H1 (cell line): Measurements from ENCODE around the gene ZDHHC19.

Source experiments
- ATF2 ChIP-seq: IDR thresholded peaks from 2 replicates; pipeline ENCODE4 v1.6.1; 2012; ENCODE audit warnings: low read length, inconsistent platforms
- CBX8 ChIP-seq: fragments of 300-800, 300-1000 bp; sonication (generic); IDR thresholded peaks from 2 replicates; pipeline ENCODE4 v1.7.1; 2016; ENCODE audit warnings: low read depth, low read length, borderline replicate concordance
- CEBPB ChIP-seq: IDR thresholded peaks from 2 replicates; pipeline ENCODE4 v1.6.1; 2012; ENCODE audit warnings: low read depth, low read length
- CTCF ChIP-seq, 3 experiments: IDR thresholded peaks; 1 replicate in 2 of 3; 2 replicates in 1 of 3; pipeline versions ENCODE4 v1.5.1 to v1.6.1; 2011; ENCODE audit warnings: low read length in 3 of 3, mild to moderate bottlenecking in 3 of 3, inconsistent platforms in 2 of 3, low read depth in 1 of 3, moderate library complexity in 1 of 3; ENCODE audit not compliant: insufficient read depth in 1 of 3; ENCODE audit errors: control extremely low read depth in 1 of 3
- EP300 ChIP-seq, 2 experiments: IDR thresholded peaks; 1 replicate in 1 of 2; 2 replicates in 1 of 2; pipeline ENCODE4 v1.6.1; 2011 to 2012; ENCODE audit warnings: low read depth in 2 of 2, low read length in 2 of 2, mild to moderate bottlenecking in 2 of 2, borderline replicate concordance in 1 of 2, inconsistent platforms in 1 of 2, moderate library complexity in 1 of 2
- POLR2A ChIP-seq, 2 experiments: IDR thresholded peaks; 1 replicate in 1 of 2; 2 replicates in 1 of 2; pipeline ENCODE4 v1.6.1; 2011; ENCODE audit warnings: low read depth in 2 of 2, low read length in 2 of 2, mild to moderate bottlenecking in 2 of 2; ENCODE audit errors: control extremely low read depth in 1 of 2
- SRF ChIP-seq: IDR thresholded peaks from 2 replicates; pipeline ENCODE4 v1.6.1; 2011; ENCODE audit warnings: mild to moderate bottlenecking, low read depth, low read length, moderate library complexity

- TF ChIP-seq POLR2A (IDR thresholded peaks at IDR 0.05; ENCODE audit: control extremely low read depth in 1 of 2, low read depth in 2 of 2, low read length in 2 of 2) (peak in 1 of 2 experiments; percentile 57; a peak in 1 of 3 replicates), ATF2 (no peak), CBX8 (no peak), CEBPB (no peak), CTCF (IDR thresholded peaks at IDR 0.05; ENCODE audit: control extremely low read depth in 1 of 3, insufficient read depth in 1 of 3, low read depth in 1 of 3, low read length in 3 of 3) (peak; percentile 14 to 20 (median 14); a peak in 3 of 4 replicates), EP300 (IDR thresholded peaks at IDR 0.05; ENCODE audit: borderline replicate concordance in 1 of 2, low read depth in 2 of 2, low read length in 2 of 2) (no peak), SRF (no peak)
Measured at GRCh38 chr3:196179380-196180308, 31.6 kb downstream of the ZDHHC19 start.
